PC-3 (cell line): ENCODE results near the gene WDFY3. TPM values are rescaled to one million over a fixed set of nuclear protein-coding genes. Genes with fewer than 3 reads are reported as not detected.
A peak's percentile ranks its signal among the peaks of the same experiment; 100 is the strongest.

Experiments used
- ATAC-seq: fragments of 200-7000 bp; cut with Tn5 transposase; 2 replicates; pipeline ENCODE4 v1.9.1; 2020; ENCODE audit warnings: mild to moderate bottlenecking, moderate library complexity
- BruUV-seq: library from RNA; stranded (reverse); fragments of 400-500 nt; replicated peaks from 2 replicates; lab custom pipeline; 2021; lab: Mats Ljungman, UMichigan
- CTCF ChIA-PET: fragments of 300-600 bp; sonication (Branson Sonifier 250); formaldehyde crosslinking; loops from one replicate; lab custom pipeline; 2022; ENCODE audit warnings: antibody characterized with exemption; lab: Charles Lee
- POLR2A ChIA-PET: fragments of 300-600 bp; sonication (Branson Sonifier 250); formaldehyde crosslinking; loops from one replicate; lab custom pipeline; 2022; ENCODE audit warnings: antibody characterized with exemption; ENCODE audit not compliant: unreplicated experiment; lab: Charles Lee
- DNase-seq: peaks from one replicate; pipeline ENCODE4 v3.0.0-alpha.2; 2015
- H2AFZ ChIP-seq: fragments of 300-600 bp; sonication (generic); 2 replicates; pipeline ENCODE4 v1.6.0; 2016; ENCODE audit warnings: antibody characterized with exemption, low read length
- H3F3A ChIP-seq: fragments of 300-600 bp; sonication (generic); one replicate; pipeline ENCODE4 v1.6.0; 2017; ENCODE audit warnings: antibody characterized with exemption, low read length, control low read depth, mild to moderate bottlenecking; ENCODE audit not compliant: unreplicated experiment
- H3K27ac ChIP-seq: fragments of 300-600 bp; sonication (generic); 2 replicates; pipeline ENCODE4 v1.5.1; 2016; ENCODE audit warnings: mild to moderate bottlenecking, low read length
- H3K27me3 ChIP-seq: fragments of 300-600 bp; sonication (generic); 2 replicates; pipeline ENCODE4 v1.6.1; 2016; ENCODE audit warnings: low read length, mixed read lengths
- H3K36me3 ChIP-seq: fragments of 300-600 bp; sonication (generic); 2 replicates; pipeline ENCODE4 v1.6.1; 2016; ENCODE audit warnings: low read depth, mixed run types, low read length, mixed read lengths
- H3K4me1 ChIP-seq: fragments of 300-600 bp; sonication (generic); 2 replicates; pipeline ENCODE4 v1.5.1; 2016; ENCODE audit warnings: low read length; ENCODE audit not compliant: insufficient read depth
- H3K4me2 ChIP-seq: fragments of 300-600 bp; sonication (generic); 2 replicates; pipeline ENCODE4 v1.6.0; 2016; ENCODE audit warnings: low read length
- H3K4me3 ChIP-seq: fragments of 300-600 bp; sonication (generic); 2 replicates; pipeline ENCODE4 v1.5.1; 2016; ENCODE audit warnings: mild to moderate bottlenecking, low read length, mixed read lengths
- H3K79me2 ChIP-seq: fragments of 300-600 bp; sonication (generic); 2 replicates; pipeline ENCODE4 v1.6.1; 2017; ENCODE audit warnings: low read length, mixed read lengths
- H3K9ac ChIP-seq: fragments of 300-600 bp; sonication (generic); 2 replicates; pipeline ENCODE4 v1.6.0; 2016; ENCODE audit warnings: mild to moderate bottlenecking, low read length
- H3K9me2 ChIP-seq: fragments of 300-600 bp; sonication (generic); replicated peaks from 2 replicates; pipeline ENCODE4 v1.6.1; 2016; ENCODE audit warnings: mixed run types, low read length, mixed read lengths
- H3K9me3 ChIP-seq: fragments of 300-600 bp; sonication (generic); 2 replicates; pipeline ENCODE4 v1.6.1; 2016; ENCODE audit warnings: low read length, mixed read lengths
- H4K20me1 ChIP-seq: fragments of 300-600 bp; sonication (generic); 2 replicates; pipeline ENCODE4 v1.6.1; 2016; ENCODE audit warnings: low read length, mixed read lengths
- CTCF ChIP-seq: fragments of 300-600 bp; sonication (generic); conservative IDR thresholded peaks from 2 replicates; pipeline ENCODE4 v1.5.1; 2017; ENCODE audit warnings: antibody characterized with exemption, low read depth, mild to moderate bottlenecking, low read length
- EZH2 ChIP-seq: fragments of 300-600 bp; sonication (generic); IDR thresholded peaks from one replicate; pipeline ENCODE4 v1.6.1; 2017; ENCODE audit warnings: antibody characterized with exemption, mild to moderate bottlenecking, low read length; ENCODE audit not compliant: unreplicated experiment
- EZH2phosphoT487 ChIP-seq: fragments of 300-600 bp; sonication (generic); IDR thresholded peaks from 2 replicates; pipeline ENCODE4 v1.6.1; 2018; ENCODE audit warnings: mild to moderate bottlenecking, antibody characterized with exemption, low read length, borderline replicate concordance
- intact Hi-C: fragments of 100-400 bp; cut with micrococcal nuclease; formaldehyde crosslinking; loops from 2 replicates; pipeline ENCODE4 v1.9.0; 2023
- total RNA-seq: library from RNA; depleted of rRNA; stranded (reverse); fragments of >200 nt; gene quantifications from 2 replicates; pipeline ENCODE4 v1.2.3, GENCODE V29; 2014

Gene WDFY3
- total RNA-seq, 1 experiment from 2014 or later: 23.1 TPM

GRCh38 chr4:84870398-84871163, 95.9 kb downstream of the WDFY3 start:
- ChIA-PET POLR2A (no interaction called here), CTCF (no interaction called here)
- TF ChIP-seq EZH2phosphoT487 (no peak), EZH2 (no peak), CTCF (no peak)
- Histone ChIP-seq H3K36me3 (no peaks in the 10 kb centered on the region), H3K4me2 (peak overlapping the region; percentile 16), H3K9ac (no peak overlapping the region), H3K9me2 (no peaks in the 10 kb centered on the region), H3K27ac (no peak overlapping the region), H3K79me2 (peaks cover 5% of the 10 kb centered on the region; the same call in 1 of the 2 replicates), H3K4me1 (peaks cover 14% of the 10 kb centered on the region), H3F3A (no peaks in the 10 kb centered on the region), H3K9me3 (no peaks in the 10 kb centered on the region), H2AFZ (no peak overlapping the region), H4K20me1 (no peaks in the 10 kb centered on the region), H3K27me3 (no peaks in the 10 kb centered on the region), H3K4me3 (no peak overlapping the region)
- DNase-seq (peak; percentile 49), ATAC-seq (peak; percentile 83)
- BruUV-seq: no TSS peak
- intact Hi-C loops: no loop called here

GRCh38 chr4:84866295-84866694, 100.2 kb downstream of the WDFY3 start:
- H4K20me1 ChIP-seq: no peaks in the 10 kb centered on the region
- TF ChIP-seq EZH2 (no peak), CTCF (no peak), EZH2phosphoT487 (no peak)
- H3K4me3 ChIP-seq: no peak overlapping the region
- no peak for ATAC-seq
- ChIA-PET CTCF (no interaction called here), POLR2A (no interaction called here)
- H2AFZ ChIP-seq: no peak overlapping the region
- H3F3A ChIP-seq: no peaks in the 10 kb centered on the region
- H3K27ac ChIP-seq: no peak overlapping the region
- no peaks in the 10 kb centered on the region for H3K9me2 ChIP-seq
- no peak for DNase-seq
- H3K79me2 ChIP-seq: peaks cover 5% of the 10 kb centered on the region; the same call in 1 of the 2 replicates
- intact Hi-C loops: no loop called here
- H3K4me2 ChIP-seq: no peak overlapping the region
- no TSS peak for BruUV-seq
- no peaks in the 10 kb centered on the region for H3K36me3 ChIP-seq
- no peaks in the 10 kb centered on the region for H3K9me3 ChIP-seq
- no peaks in the 10 kb centered on the region for H3K27me3 ChIP-seq
- no peak overlapping the region for H3K9ac ChIP-seq
- peaks cover 14% of the 10 kb centered on the region for H3K4me1 ChIP-seq

DNA sequence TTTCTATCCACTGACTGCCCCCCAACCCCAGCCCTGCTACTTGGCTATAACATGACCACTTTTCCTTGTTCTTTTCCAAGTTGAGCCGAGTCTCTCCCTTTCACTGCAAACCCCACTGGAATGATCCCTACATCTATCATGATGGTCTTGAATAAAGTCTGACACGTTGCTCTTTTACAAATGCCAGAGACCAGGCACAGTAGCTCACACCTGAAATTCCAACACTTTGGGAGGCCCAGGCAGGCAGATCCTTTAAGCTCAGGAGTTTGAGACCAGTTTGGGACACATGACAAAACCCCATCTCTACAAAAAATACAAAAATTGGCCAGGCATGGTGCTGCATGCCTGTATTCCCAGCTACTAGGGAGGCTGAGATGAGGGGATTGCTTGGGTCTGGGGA, 100.9 kb downstream of the WDFY3 start:
- intact Hi-C loops: no loop called here
- no peak for TF ChIP-seq CTCF
- TF ChIP-seq EZH2phosphoT487: no peak
- no peak for TF ChIP-seq EZH2
- H3K9ac ChIP-seq: no peak overlapping the region
- no peaks in the 10 kb centered on the region for H3K27me3 ChIP-seq
- peaks cover 5% of the 10 kb centered on the region; the same call in 1 of the 2 replicates for H3K79me2 ChIP-seq
- H3K27ac ChIP-seq: no peak overlapping the region
- DNase-seq: no peak
- H4K20me1 ChIP-seq: no peaks in the 10 kb centered on the region
- H3K9me3 ChIP-seq: no peaks in the 10 kb centered on the region
- no peak overlapping the region for H2AFZ ChIP-seq
- no peak for ATAC-seq
- no TSS peak for BruUV-seq
- CTCF ChIA-PET: no interaction called here
- H3K36me3 ChIP-seq: no peaks in the 10 kb centered on the region
- H3K4me2 ChIP-seq: no peak overlapping the region
- no peaks in the 10 kb centered on the region for H3K9me2 ChIP-seq
- H3F3A ChIP-seq: no peaks in the 10 kb centered on the region
- H3K4me1 ChIP-seq: peaks cover 9% of the 10 kb centered on the region
- POLR2A ChIA-PET: no interaction called here
- no peak overlapping the region for H3K4me3 ChIP-seq
